ENCODE measurements around the gene CAMTA1. TPM values are rescaled to one million over a fixed set of nuclear protein-coding genes. Genes with fewer than 3 reads are reported as not detected.
"Not testable (repeated sequence)": the region's sequence is repeated elsewhere in the genome, so short reads cannot be mapped to it uniquely, and the experiment has no call there.

CAMTA1 gene
- total and polyA plus RNA-seq, 8 donors = 42.8 to 213 (median 118) TPM

DNA sequence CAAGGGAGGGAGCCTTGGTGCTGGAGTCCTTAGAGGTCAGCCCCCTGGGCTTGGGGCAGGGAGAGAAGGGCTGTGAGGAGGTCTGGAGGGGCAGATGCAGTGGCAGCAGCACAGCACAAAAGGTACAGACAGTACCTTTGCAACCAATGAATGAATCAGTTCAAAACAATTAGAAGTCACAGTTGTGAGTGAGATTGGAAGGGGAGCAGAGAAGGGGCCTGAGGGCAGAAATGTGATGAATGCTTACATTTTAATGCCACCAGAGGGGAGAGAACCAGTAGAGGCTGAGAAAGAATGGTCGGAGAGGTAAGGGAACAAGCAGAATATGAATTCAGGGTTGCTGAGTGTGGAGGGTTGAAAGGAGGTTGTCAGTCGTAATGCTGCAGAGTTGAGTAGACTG is 24.2 kb downstream of the CAMTA1 start:
- no peaks in the 10 kb centered on the region for H3K36me3 ChIP-seq
- peaks cover 11 to 59% (median 29%) of the 10 kb centered on the region in 4 donors for H3K4me1 ChIP-seq
- H3K4me3 ChIP-seq = no peak overlapping the region
- H3K27ac ChIP-seq = no peak overlapping the region
- H3K9me3 ChIP-seq = no peaks in the 10 kb centered on the region
- no peak for DNase-seq
- WGBS, 5 donors = 96 to 100% (median 98%) methylated on average over 2 of the region's 2 CpGs
- no peak for TF ChIP-seq POLR2AphosphoS5 (IDR thresholded peaks at IDR 0.05)
- TF ChIP-seq EP300 (IDR thresholded peaks at IDR 0.05) = no peak
- TF ChIP-seq, protein P1, sequence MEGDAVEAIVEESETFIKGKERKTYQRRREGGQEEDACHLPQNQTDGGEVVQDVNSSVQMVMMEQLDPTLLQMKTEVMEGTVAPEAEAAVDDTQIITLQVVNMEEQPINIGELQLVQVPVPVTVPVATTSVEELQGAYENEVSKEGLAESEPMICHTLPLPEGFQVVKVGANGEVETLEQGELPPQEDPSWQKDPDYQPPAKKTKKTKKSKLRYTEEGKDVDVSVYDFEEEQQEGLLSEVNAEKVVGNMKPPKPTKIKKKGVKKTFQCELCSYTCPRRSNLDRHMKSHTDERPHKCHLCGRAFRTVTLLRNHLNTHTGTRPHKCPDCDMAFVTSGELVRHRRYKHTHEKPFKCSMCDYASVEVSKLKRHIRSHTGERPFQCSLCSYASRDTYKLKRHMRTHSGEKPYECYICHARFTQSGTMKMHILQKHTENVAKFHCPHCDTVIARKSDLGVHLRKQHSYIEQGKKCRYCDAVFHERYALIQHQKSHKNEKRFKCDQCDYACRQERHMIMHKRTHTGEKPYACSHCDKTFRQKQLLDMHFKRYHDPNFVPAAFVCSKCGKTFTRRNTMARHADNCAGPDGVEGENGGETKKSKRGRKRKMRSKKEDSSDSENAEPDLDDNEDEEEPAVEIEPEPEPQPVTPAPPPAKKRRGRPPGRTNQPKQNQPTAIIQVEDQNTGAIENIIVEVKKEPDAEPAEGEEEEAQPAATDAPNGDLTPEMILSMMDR (IDR thresholded peaks at IDR 0.05) = no peak
- TF ChIP-seq POLR2A (IDR thresholded peaks at IDR 0.05) = no peak
- intact Hi-C loops (cut with DNase I; ENCODE audit: low total_unique reads) = no loop called here
- no peaks in the 10 kb centered on the region for H3K27me3 ChIP-seq

DNA sequence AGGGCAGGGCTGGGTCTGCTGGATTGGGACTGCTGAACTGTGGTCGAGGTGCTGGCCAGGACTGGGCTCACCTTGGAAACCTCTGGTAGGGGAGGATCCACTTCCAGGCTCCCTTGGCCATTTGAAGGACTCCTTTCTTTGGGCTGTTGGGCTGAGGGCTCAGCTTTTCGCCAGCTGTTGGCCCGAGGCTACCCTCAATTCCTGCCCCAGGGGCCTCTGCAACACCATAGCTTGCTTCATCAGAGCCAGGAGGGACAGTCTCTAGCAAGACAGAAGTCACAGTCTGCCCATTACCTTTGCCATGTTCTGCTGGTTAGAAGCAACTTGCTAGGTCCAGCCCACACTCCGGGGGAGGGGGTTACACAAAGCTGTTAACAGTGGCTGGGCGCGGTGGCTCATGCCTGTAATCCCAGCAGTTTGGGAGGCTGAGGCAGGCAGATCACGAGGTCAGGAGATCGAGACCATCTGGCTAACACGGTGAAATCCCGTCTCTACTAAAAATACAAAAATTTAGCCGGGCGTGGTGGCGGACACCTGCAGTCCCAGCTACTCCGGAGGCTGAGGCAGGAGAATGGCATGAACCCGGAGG is 25.0 kb downstream of the CAMTA1 start:
- H3K27me3 ChIP-seq; H3K4me3 ChIP-seq; intact Hi-C loops (cut with DNase I; ENCODE audit: low total_unique reads); H3K9me3 ChIP-seq; DNase-seq; H3K27ac ChIP-seq; H3K36me3 ChIP-seq: not testable (repeated sequence)
- WGBS, 5 donors = 93 to 99% (median 97%) methylated on average over 14 to 15 of the region's 15 CpGs
- peaks cover 11 to 52% (median 27%) of the 10 kb centered on the region in 4 donors for H3K4me1 ChIP-seq

DNA sequence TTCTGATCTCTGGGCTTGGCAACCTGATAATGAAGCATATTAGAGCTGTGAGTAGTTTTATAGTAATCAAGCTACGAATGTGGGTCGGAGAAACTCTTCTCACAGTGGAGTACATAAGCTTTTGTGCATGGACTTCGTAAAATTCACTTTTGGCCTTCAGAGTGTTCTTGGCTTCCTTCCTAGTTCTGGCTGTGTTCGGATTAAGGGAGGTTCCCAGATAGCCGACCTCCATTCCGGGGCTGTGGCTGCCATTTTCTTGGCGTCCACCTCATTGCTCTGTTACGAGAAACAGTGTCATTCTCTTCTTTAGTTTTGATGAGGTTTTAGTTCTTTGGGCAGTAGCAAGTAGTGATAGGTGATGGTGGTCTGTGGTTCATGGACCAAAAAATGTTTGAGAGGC is 26.3 kb downstream of the CAMTA1 start:
- no peak overlapping the region for H3K4me3 ChIP-seq
- peak in 1 of 2 donors; percentile 43 for DNase-seq
- intact Hi-C loops (cut with DNase I; ENCODE audit: low total_unique reads) = no loop called here
- no peaks in the 10 kb centered on the region for H3K36me3 ChIP-seq
- peaks cover 6 to 48% (median 22%) of the 10 kb centered on the region in 4 donors for H3K4me1 ChIP-seq
- TF ChIP-seq, protein P1 (IDR thresholded peaks at IDR 0.05) = no peak
- TF ChIP-seq POLR2AphosphoS5 (IDR thresholded peaks at IDR 0.05) = no peak
- TF ChIP-seq POLR2A (IDR thresholded peaks at IDR 0.05) = no peak
- TF ChIP-seq EP300 (IDR thresholded peaks at IDR 0.05) = no peak
- WGBS, 5 donors = 63 to 77% (median 75%) methylated on average over 8 of the region's 8 CpGs
- H3K9me3 ChIP-seq = no peaks in the 10 kb centered on the region
- H3K27me3 ChIP-seq = no peaks in the 10 kb centered on the region
- H3K27ac ChIP-seq = no peak overlapping the region

DNA sequence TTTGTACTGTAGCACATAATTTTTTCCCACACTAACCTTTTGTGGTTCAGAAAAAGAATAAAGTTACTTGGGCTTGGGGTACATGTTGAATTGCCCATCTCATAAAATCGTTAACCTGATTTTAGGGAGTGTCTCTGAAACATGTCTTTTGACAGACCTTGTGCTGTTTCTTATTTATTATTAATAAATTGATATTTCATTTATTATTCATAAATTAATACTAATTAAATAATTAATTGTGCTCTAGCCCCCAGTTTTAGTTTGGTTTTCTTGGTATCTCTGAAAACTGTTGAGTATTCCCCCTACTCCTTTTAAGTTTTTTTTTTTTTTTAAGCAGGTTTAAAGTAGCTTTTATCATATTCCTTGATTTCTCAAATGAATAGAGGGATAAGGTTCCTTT is 27.9 kb downstream of the CAMTA1 start:
- TF ChIP-seq EP300 (IDR thresholded peaks at IDR 0.05) (no peak), POLR2A (IDR thresholded peaks at IDR 0.05) (no peak), POLR2AphosphoS5 (IDR thresholded peaks at IDR 0.05) (no peak)
- TF ChIP-seq, protein P1 (IDR thresholded peaks at IDR 0.05) = no peak
- WGBS, 5 donors = 86 to 97% (median 89%) methylated on average over 1 of the region's 1 CpG
- Histone ChIP-seq H3K4me3 (no peak overlapping the region), H3K27ac (no peak overlapping the region), H3K36me3 (no peaks in the 10 kb centered on the region), H3K4me1 (peaks cover 1 to 38% (median 13%) of the 10 kb centered on the region in 4 donors), H3K9me3 (no peaks in the 10 kb centered on the region), H3K27me3 (no peaks in the 10 kb centered on the region)
- DNase-seq = no peak
- intact Hi-C loops (cut with DNase I; ENCODE audit: low total_unique reads) = no loop called here

DNA sequence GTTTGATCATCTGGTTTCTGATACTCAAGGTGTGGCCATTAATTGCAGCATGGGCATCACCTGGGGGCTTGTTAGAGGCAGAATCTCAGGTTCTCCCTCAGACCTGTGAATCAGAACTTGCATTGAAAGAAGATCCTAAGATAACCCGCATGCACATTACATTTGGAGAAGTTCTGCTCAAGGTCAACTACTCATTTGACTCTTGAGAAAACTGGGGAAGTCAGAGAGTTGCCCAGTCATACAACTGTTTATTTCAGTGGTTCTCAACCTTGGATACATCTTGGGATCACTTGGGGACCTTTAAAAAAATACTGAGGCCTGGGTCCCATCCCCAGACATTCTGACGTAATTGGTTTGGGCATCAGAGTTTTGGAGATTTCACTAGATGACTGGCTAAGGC is 30.5 kb downstream of the CAMTA1 start:
- intact Hi-C loops (cut with DNase I; ENCODE audit: low total_unique reads) = no loop called here
- Histone ChIP-seq H3K36me3 (no peaks in the 10 kb centered on the region), H3K4me1 (peaks cover 18 to 51% (median 28%) of the 10 kb centered on the region in 4 donors), H3K4me3 (no peak overlapping the region), H3K27me3 (no peaks in the 10 kb centered on the region), H3K9me3 (no peaks in the 10 kb centered on the region), H3K27ac (no peak overlapping the region)
- WGBS, 5 donors = 84 to 97% (median 93%) methylated on average over 2 of the region's 2 CpGs
- DNase-seq = no peak
- no peak for TF ChIP-seq POLR2A (IDR thresholded peaks at IDR 0.05)
- no peak for TF ChIP-seq EP300 (IDR thresholded peaks at IDR 0.05)
- TF ChIP-seq, protein P1 (IDR thresholded peaks at IDR 0.05) = no peak
- TF ChIP-seq POLR2AphosphoS5 (IDR thresholded peaks at IDR 0.05) = no peak

Data from stomach (tissue), 9 donors.